ENCODE measurements around the gene ARRDC5. TPM values are rescaled to one million over a fixed set of nuclear protein-coding genes. Genes with fewer than 3 reads are reported as not detected.

The ARRDC5 gene
- total and polyA plus RNA-seq, 4 donors = 0.39 to 0.64 (median 0.53) TPM

GRCh38 chr19:4868286-4868834 is 34.3 kb downstream of the ARRDC5 start:
- H3K9ac ChIP-seq (ENCODE audit: insufficient read depth in 1 of 2, low read length in 2 of 2) = no peak overlapping the region

GRCh38 chr19:4867534-4868285 is 35.0 kb downstream of the ARRDC5 start, which contains the start of gene PLIN3:
PLIN3 (minus strand) TSS chr19:4867667; CDS start chr19:4861394, 6,273 bp downstream.
- H3K27ac ChIP-seq (ENCODE audit: low read depth in 1 of 2, low read length in 1 of 2) = peak within 1 kb of the TSS; percentile 55 to 87
- ATAC-seq (ENCODE audit: insufficient read depth, low FRiP score) (peak; percentile 98), DNase-seq (peak; percentile 96 to 98 (median 97))
- 4 to 5% methylated on average over 45 to 46 of the region's 46 CpGs for WGBS, 2 donors
- H3K27me3 ChIP-seq (ENCODE audit: control insufficient read depth in 3 of 3, insufficient read depth in 3 of 3, low read length in 2 of 3) = no peaks in the 10 kb centered on the region
- peaks cover 0 to under 1% (median under 1%) of the 10 kb centered on the region in 4 donors for H3K36me3 ChIP-seq (ENCODE audit: control insufficient read depth in 4 of 4, insufficient read depth in 4 of 4, low read length in 4 of 4)
- peaks cover 0 to 7% (median 0%) of the 10 kb centered on the region in 5 donors for H3K4me1 ChIP-seq (ENCODE audit: control insufficient read depth in 5 of 5, insufficient read depth in 5 of 5, low read length in 5 of 5)
- TF ChIP-seq CTCF (IDR thresholded peaks at IDR 0.05; ENCODE audit: control extremely low read depth, extremely low read depth) = no peak
- H3K4me3 ChIP-seq = peak within 1 kb of the TSS; percentile 71
- no peaks in the 10 kb centered on the region for H3K9me3 ChIP-seq (ENCODE audit: control insufficient read depth in 4 of 4, insufficient read depth in 3 of 4, low read length in 3 of 4)
- peak within 1 kb of the TSS; percentile 50 to 75 for H3K9ac ChIP-seq (ENCODE audit: insufficient read depth in 1 of 2, low read length in 2 of 2)

More at GRCh38 chr19:4868286-4868834, 34.3 kb downstream of the ARRDC5 start:
- no peak overlapping the region for H3K4me3 ChIP-seq
- H3K27me3 ChIP-seq (ENCODE audit: control insufficient read depth in 3 of 3, insufficient read depth in 3 of 3, low read length in 2 of 3) = no peaks in the 10 kb centered on the region
- H3K9me3 ChIP-seq (ENCODE audit: control insufficient read depth in 4 of 4, insufficient read depth in 3 of 4, low read length in 3 of 4) = no peaks in the 10 kb centered on the region
- peaks cover 0 to 7% (median 0%) of the 10 kb centered on the region in 5 donors for H3K4me1 ChIP-seq (ENCODE audit: control insufficient read depth in 5 of 5, insufficient read depth in 5 of 5, low read length in 5 of 5)
- WGBS, 2 donors = 65 to 77% methylated on average over 10 of the region's 10 CpGs
- no peaks in the 10 kb centered on the region for H3K36me3 ChIP-seq (ENCODE audit: control insufficient read depth in 4 of 4, insufficient read depth in 4 of 4, low read length in 4 of 4)
- no peak for TF ChIP-seq CTCF (IDR thresholded peaks at IDR 0.05; ENCODE audit: control extremely low read depth, extremely low read depth)
- ATAC-seq (ENCODE audit: insufficient read depth, low FRiP score) (no peak), DNase-seq (no peak)
- no peak overlapping the region for H3K27ac ChIP-seq (ENCODE audit: low read depth in 1 of 2, low read length in 1 of 2)

GRCh38 chr19:4866595-4867424 is 35.9 kb downstream of the ARRDC5 start:
- TF ChIP-seq CTCF (IDR thresholded peaks at IDR 0.05; ENCODE audit: control extremely low read depth, extremely low read depth) = no peak
- no peaks in the 10 kb centered on the region for H3K27me3 ChIP-seq (ENCODE audit: control insufficient read depth in 3 of 3, insufficient read depth in 3 of 3, low read length in 2 of 3)
- H3K9me3 ChIP-seq (ENCODE audit: control insufficient read depth in 4 of 4, insufficient read depth in 3 of 4, low read length in 3 of 4) = no peaks in the 10 kb centered on the region
- H3K27ac ChIP-seq (ENCODE audit: low read depth in 1 of 2, low read length in 1 of 2) = peak overlapping the region; percentile 55 to 68
- peak overlapping the region; percentile 50 to 75 for H3K9ac ChIP-seq (ENCODE audit: insufficient read depth in 1 of 2, low read length in 2 of 2)
- H3K4me1 ChIP-seq (ENCODE audit: control insufficient read depth in 5 of 5, insufficient read depth in 5 of 5, low read length in 5 of 5) = peaks cover 0 to 7% (median 0%) of the 10 kb centered on the region in 5 donors
- DNase-seq = peak; percentile 73 to 78 (median 77)
- H3K4me3 ChIP-seq = peak overlapping the region; percentile 56
- WGBS, 2 donors = 2 to 4% methylated on average over 22 of the region's 22 CpGs
- no peak for ATAC-seq (ENCODE audit: insufficient read depth, low FRiP score)
- H3K36me3 ChIP-seq (ENCODE audit: control insufficient read depth in 4 of 4, insufficient read depth in 4 of 4, low read length in 4 of 4) = peaks cover 0 to 7% (median 3%) of the 10 kb centered on the region in 4 donors
